Activated CD4-positive, alpha-beta T cell treated with anti-CD3 and anti-CD28 coated beads, Interleukin-2, Interleukin-4, amounts not matched to agents 100 ng/mL and 50 ng/mL, durations not matched to agents 16 hours and 8 hours (primary cell): ENCODE measurements around the gene CACTIN.

Experiments used
- DNase-seq: peaks from one replicate; pipeline ENCODE4 v3.0.0-alpha.2; 2020; ENCODE audit warnings: low spot score

Gene CACTIN

DNA sequence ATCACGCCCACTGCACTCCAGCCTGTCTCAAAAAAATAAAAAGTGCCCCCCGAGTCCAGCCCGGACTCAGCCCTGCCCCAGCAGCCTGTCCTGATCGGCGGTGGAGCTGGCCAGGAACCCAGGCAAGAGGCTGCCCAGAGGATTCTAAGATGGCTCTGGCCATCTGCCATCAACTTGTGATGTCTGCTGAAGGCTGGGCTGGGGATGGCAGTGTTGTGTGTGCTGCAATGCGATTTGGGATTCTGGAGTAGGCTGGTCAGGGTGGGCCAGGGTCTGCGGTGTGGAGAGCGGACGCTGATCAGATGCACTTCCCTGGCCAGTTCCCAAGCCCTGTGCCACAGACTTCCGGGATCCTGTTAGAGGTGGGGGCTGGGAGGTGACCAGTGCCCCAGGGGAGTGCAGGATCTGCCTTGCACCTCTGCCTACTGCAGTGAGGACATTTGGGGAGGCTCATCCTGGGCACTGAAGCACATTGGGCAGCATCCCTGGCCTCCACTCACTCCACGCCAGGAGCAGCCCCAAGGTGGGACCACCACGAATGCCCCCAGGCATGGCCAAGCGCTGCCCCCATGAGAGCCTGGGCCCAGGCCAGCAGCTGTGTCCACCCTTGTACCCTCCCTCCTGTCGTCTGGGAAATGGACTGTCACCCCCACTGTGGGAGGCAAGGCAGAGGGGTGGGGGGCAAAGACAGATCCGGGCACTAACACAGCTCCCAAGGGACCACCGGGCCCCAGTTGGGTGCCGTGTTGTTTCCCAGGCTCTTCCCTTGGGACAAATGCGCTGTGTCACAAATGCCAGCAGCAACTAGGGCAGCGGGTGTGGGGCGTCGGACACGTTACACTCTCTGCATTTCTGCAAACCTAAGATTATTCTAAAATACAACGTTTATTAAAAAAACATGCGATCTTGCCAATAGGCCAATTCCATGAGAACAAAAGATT lies 16.5 kb downstream of the CACTIN start:
- no peak for DNase-seq

DNA sequence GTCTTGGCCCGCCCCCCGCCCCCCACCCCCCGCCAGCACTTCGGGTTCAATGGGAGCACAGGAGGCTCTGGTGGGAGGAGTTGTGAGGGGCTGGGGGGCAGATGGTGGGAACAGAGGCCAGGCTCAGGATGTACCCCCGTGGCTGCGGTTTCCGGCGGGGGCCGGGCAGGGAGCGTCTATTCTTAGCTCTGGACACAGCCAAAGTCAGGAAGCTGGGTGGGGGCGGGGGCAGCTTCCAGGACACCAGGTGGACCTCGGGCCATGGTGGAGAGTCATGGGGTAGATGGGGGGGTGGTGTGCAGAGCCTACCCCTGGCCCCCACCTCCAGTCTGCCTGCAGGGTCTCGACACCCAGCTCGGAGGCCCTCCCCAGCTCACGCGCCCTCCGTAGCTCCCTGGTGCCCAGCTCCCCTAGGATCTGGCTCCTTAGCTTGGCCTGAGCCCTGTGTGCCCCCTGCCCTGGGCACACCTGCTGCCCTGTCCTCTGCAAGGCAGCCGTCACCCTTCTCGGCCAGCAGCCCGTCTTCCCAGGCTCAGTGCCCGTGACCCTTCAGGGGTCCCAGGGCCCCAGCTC lies 17.8 kb downstream of the CACTIN start:
- no peak for DNase-seq

GRCh38 chr19:3608079-3608641 lies 18.4 kb downstream of the CACTIN start:
- DNase-seq: no peak

DNA sequence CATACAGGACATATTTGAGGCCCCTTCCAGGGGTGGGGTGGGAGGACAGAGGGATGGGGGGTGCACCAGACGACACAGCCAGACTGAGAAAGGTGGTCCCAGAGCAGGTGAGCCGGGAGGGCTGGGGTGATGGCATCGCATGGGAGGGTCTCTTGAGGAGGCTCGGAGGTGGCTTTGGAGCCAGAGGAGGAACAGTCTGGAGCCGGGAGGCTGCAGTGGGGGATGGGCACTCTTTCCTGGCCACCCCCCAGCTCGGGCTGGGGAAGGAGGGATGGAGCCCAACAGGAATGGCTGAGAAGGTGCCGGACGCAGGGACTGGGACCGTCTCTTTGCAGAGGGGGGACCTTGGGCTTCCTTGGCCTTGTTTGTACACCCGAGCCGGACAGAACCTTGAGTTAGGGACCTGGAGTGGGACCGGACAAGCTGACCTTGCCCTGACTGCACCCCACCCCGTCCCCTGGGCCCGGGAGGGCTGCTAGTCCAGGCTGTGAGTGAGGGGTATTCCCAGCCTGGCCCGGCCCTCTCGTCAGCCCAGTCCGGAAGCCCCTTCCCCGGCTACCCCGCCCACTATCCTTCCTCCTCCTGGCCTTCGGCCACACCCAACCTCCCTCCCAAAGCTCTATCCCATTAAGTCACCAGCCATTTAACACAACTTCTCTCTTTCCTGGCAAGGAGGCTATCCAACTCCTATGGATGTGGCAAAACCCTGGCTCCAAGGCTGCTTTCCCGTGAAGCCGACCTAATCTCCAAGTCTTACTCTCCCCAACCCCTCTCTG lies 19.1 kb downstream of the CACTIN start:
- DNase-seq: no peak

GRCh38 chr19:3606690-3607289 lies 19.8 kb downstream of the CACTIN start, which contains the start of gene TBXA2R:
TBXA2R (minus strand) TSS chr19:3606875; CDS start chr19:3600634, 6,241 bp downstream.
- peak; percentile 30 for DNase-seq

DNA sequence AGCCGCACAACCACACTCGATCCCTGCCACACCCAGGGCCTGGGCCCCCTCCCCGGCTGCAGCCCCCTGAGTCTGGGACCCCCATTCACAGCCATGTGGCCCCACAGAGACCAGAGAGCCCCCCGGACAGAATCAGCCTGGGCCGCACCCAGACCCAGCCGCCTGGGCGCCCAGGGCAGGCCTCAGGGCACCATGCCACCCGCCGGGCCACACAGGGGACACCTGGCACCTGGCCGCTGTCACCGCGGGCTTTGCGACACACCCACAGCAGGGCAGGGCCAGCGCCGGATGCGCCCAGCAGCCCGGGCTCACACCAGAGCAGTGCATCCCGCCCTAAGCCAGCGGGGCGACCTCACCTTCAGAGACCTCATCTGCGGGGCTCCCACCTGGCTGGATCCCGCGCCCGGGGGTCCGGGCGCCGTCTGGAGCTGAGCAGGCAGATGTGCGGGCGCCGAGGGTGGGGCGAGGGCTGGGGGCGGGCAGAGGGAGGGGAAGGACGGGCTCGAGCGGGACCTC lies 20.4 kb downstream of the CACTIN start:
- no peak for DNase-seq

GRCh38 chr19:3605770-3606169 lies 20.8 kb downstream of the CACTIN start:
- no peak for DNase-seq

DNA sequence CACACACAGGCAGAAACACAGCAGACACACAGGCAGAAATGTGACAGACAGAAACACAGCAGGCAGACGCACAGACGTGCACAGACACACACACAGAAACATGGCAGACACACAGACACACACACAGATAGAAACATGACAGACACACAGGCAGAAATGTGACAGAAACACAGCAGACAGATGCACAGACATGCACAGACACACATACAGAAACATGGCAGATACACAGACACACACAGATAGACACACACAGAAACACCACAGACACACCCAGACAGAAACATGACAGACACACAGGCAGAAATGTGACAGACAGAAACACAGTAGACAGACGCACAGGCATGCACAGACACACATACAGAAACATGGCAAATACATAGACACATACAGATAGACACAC lies 21.2 kb downstream of the CACTIN start:
- no peak for DNase-seq

DNA sequence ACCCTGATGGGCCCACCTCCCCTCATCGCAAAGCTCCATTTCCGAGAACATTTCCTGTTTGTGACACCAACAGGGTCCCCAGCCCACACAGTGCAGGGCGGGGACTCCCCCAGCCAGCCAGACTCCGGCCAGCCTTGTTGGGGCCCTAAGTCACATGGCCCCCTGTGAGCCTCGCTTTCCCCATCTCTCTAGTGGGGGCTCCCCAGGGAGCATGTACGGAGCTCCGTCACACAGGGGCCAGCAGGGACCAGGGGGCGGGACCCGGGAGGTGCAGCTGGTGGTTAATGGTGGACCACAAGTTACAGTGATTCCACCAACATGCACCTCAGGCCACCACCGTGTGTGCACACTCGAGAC lies 21.6 kb downstream of the CACTIN start:
- no peak for DNase-seq

DNA sequence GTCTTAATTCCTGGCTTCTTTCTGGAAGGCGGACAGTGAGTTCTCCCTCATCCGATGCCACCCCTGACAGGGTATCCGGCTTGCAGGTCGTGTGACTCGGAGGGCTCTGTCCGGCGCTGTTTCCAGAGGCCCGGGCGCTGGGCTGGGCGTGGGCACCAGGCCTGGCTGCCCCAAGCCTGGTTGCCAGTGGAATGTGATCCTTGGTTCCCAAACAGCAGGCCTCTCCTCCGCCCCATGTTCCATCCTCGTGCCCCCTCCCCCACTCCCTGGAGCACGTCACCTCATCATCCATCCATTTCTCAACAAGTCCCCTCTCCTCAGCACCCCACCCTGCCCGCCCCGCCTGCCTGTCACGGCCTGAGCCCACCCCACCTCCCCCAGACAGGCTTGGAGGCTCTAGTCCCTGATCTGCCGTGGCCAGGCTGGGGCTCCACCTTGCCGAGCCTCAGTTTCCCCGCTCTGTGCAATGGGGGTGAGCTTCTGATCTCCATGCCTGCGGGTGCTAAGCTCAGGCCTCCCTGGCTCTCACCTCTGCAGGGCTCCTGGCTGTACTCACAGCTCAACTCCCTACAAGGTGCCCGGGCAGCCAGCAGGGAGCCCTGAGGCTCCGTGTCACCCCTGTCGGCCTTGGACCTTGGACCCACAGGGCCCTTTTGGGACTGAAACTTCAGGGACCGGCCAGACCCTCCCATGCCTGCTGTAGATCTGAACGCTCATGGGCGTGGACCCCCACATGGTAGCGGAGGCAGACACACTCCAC lies 22.2 kb downstream of the CACTIN start:
- DNase-seq: no peak

DNA sequence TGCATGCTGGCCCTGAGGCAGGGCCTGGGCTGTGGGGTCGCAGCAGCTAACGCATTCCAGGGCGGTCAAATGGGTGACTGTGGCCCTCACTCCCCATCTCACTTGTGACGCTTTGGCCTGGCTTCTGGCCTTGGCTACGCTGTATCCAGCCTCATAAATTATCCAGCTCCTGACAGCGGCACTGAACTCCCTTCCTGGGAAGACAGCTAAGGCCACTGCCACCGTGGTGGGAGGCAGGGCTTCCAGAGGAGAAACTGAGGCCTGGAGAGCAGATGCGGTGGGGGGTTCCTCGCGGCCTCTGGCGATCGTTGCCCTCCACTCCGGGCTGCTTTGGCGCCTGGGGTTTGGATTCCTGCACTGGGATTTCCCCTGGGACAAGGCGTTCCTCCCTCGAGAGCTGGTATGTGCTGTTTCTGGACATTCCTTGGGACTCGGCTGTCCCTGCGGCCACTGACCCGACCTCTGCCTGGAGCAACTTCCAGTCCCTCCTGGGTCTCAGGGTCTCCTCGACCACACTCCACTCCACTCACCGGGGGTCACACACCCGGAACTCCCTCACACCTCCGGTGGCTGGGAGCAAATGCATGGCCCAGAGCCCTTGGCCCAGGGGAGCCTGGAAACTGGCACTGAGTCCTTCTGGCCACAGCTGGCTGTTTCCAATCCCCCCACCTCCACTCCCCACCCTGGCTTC lies 23.3 kb downstream of the CACTIN start:
- DNase-seq: no peak

DNA sequence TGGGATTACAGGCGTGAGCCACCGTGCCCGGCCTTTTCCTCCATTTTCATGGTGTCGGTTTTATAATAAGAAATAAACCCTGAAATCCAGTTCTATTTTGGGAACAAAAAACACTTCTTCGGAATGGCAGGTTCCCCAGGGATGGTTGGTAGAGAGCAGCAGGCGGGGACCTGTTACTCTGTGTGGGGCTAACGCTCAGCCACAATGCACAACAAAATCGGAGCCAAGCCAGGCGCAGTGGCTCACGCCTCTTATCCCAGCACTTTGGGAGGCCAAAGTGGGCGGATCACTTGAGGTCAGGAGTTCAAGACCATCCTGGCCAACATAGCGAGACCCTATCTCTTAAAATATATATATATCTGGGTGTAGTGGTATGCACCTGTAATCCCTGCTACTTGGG lies 25.6 kb downstream of the CACTIN start:
- no peak for DNase-seq

DNA sequence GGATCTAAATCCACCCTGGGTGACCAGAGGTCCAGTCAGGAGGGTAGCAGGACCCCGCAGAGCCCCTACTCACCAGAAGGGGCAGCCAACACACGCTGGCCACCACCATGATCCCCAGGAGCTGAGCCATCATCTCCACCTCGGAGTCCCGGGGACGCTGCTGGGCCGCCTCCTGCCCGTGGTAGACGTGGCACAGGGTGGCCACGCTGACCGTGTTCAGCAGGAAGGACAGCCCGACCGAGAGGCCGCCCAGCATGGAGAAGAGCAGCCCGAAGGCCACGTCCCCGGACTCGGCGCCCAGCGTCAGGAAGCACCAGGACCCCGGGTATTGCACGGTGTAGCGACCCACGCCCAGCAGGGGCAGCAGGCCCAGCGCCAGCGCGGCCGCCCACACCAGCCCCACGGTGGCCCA lies 26.8 kb downstream of the CACTIN start:
- no peak for DNase-seq

DNA sequence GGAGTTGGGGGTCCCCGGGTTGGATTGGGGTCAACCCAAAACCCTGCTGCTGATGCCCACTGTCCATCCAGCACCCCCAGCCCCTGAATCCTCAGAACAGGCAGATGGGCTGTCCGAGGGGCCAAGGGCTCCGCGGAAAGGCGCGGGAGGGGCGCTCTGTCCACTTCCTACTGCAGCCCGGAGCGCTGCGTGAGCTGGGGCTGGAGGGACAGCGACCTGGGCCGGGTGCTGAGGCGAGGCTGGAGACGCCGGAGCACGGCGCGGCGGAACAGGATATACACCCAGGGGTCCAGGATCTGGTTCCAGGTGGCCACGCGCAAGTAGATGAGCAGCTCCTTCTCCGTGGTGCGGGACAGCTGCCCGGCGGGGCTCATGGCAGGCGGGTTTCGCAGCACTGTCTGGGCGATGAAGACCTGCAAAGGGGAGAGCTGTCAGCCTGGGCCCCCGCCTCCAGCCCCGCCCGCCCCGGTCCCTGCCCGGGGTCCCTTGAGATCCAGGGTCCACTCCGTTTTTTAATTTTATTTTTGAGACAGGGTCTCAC lies 31.0 kb downstream of the CACTIN start:
- no peak for DNase-seq

GRCh38 chr19:3593156-3593555 lies 33.4 kb downstream of the CACTIN start:
- DNase-seq: no peak

DNA sequence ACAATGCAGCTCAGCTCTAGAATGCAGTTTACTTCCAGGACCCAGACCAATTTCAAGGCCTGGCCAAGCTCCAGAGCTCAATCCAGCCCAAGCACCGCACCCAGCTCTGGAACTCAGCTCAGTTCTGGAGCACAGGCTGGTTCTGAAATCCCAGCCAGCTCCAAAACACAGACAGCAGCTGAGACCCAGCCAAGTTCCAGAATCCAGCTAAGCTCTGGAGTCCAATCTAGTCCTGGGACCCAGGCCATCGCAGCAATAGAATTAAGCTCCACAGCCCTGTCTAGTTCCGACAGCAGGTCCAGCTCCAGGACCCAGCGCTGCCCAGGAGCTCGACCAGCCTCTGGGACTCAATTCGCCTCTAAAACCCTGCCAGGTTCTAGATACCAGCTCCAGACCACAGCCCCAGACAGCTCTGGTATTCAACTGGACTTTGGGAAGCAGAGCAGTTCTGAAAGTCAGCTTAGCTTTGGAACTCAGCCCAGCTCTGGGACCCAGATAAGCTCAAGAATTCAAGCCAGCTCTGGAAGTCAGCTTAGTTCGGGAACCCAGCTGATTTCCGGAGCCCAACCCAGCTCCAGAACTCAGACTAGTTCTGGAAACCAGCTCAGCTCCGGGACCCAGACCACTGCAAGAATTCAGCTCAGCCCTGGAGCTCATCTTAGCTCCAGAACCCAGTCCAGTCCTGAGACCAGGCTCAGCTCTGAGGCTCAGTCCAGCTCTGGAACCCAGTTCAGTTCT lies 34.5 kb downstream of the CACTIN start:
- DNase-seq: no peak

DNA sequence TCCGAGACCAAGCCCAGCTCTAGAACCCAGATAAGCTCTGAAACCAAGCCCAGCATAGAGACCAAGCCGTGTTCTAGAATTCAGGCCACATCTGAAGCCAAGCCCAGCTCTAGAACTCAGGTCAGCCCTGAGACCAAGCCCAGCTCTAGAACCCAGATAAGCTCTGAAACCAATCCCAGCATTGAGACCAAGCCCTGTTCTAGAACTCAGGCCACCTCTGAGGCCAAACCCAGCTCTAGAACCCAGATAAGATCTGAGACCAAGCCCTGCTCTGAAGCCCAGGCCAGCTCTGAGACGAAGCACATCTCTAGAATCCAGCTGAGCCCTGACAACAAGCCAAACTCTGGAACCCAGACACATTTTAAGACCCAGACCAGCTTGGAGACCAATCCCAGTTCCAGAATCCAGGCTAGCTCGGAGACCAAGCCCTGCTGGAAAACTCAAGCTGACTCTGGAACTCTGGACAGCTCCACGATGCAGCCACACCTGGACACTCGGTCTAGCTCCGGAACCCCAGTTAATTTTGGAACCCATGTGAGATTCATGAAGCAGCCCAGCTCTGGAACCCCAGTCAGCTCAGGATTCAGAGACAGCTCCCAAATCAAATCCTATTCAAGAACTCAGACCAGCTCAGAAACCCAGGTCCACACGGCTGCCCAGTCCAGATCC lies 35.5 kb downstream of the CACTIN start:
- no peak for DNase-seq

GRCh38 chr19:3589949-3590348 lies 36.6 kb downstream of the CACTIN start:
- no peak for DNase-seq

DNA sequence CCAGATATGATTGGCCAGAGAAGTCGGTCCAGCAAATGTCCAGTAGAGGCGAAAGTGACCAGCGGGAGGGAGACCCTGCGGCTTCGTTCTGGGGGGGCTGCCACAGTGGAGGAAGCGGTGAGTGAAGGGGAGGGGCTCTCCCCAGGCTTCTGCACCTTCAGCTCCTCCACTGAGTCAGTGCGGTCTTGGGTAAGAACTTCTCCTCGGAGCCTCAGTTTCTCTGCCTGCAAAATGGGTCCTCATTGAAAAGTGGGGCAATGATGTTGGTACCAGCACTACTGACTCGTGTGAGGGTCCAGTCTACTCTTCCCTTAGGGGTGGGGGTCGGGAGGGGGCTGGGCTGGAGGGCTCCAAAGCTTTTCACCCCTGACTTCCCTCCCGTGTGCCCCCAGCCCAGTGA lies 37.2 kb downstream of the CACTIN start:
- no peak for DNase-seq
